Activated T-helper 1 cell treated with anti-CD3 and anti-CD28 coated beads, Interleukin-2, amount 50 U/mL, for 16 hours (primary cell): ENCODE measurements around the gene SEC24B.

ENCODE experiments used
- DNase-seq, 2 donors: peaks; one replicate each; pipeline ENCODE4 v3.0.0-alpha.2; 2020; ENCODE audit warnings: low read depth in 1 of 2, low spot score in 1 of 2

Gene SEC24B

GRCh38 chr4:109433205-109434006, at the start of gene SEC24B:
Gene SEC24B (plus strand): TSS chr4:109433815. CDS start chr4:109433870, 55 bp downstream.
- peak; percentile 80 to 81 for DNase-seq

GRCh38 chr4:109383823-109384222, 49.8 kb upstream of the SEC24B start:
- no peak for DNase-seq

DNA sequence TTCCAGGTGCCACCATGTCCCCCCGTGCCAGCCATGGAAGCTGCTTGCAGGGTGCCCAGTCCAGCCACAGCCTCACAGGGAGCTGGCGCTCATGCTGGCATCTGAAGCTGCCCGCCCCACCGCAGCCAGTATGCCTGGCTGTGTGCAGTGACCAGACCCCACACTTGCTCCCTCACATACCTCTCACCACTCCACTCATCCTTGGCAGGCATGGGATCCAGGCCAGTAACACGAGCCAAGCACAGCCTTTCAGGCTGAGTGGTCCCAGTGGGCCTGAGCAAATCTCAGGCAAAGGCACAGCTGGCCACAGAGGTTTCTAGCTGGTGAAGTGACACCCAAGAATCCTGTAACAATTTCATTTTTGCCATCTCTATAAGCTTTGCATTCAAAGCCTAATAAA, 48.4 kb upstream of the SEC24B start:
- no peak for DNase-seq

- no peak for DNase-seq
These were observed 44.1 kb upstream of the SEC24B start for GRCh38 chr4:109389369-109390114.

DNA sequence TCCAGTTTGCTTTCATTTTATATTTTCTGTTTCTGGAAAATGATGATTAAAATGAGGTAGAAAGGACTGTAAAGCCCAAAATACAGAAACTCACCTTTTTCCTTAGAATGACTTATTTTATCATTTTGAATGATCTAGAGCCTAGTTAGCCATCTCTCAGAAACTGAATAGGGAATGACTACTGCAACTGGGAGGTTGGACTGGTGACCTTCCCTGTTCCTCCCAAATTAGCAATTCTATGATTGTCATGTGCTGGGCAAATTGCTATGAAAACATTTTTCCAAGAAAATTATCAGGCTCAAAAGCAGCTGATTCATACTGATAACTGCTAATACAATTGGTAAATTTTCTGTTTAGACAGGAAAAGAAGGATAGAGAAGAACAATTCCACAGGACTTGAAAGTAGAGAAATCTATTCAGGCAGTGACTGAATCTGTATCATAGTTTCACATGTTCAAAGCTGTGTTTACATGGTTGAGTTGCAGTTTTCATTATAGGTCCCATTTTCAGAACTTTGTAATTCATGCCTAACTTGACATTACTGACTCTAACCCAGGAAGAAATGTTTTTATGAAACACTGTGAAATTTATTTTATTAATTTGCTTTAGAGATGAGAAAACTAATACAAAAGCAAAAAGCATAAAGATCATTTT, 43.4 kb upstream of the SEC24B start:
- DNase-seq = no peak

GRCh38 chr4:109395694-109396093, 37.9 kb upstream of the SEC24B start:
- no peak for DNase-seq

- DNase-seq = no peak
These were observed 34.7 kb upstream of the SEC24B start for GRCh38 chr4:109398928-109399327.

GRCh38 chr4:109406337-109406931, 27.2 kb upstream of the SEC24B start:
- no peak for DNase-seq

DNA sequence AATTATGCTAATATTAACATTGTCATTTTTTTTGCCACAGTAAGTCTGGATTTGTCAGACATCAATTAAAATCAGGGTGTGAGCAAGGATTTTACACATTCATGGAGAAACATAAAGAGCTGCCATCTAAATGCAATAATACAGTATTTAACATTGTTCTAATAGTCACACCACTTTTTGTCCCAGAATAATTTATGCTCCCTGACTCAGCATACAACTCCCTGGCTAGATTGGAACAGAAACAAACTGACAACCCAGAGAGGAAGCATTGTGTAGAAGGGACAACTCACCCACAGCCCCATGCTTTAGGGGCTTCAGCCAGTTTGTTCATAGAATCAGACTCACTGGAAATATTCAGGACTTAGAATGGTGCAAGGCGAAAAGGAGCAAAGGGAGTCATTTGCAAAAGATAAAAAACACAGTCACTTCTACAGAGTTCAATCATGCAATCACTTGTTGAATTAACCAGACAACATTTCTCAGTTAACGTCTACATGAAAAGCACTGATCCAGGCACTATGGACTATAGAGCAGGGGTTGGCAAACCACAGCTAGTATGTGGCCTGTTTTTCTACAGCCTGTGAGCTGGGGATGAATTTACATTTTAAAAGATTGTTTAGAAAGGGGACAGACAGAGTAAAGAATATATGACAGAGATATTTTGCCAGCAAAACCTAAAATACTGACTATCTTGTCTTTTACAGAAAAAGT, 26.4 kb upstream of the SEC24B start:
- no peak for DNase-seq

DNA sequence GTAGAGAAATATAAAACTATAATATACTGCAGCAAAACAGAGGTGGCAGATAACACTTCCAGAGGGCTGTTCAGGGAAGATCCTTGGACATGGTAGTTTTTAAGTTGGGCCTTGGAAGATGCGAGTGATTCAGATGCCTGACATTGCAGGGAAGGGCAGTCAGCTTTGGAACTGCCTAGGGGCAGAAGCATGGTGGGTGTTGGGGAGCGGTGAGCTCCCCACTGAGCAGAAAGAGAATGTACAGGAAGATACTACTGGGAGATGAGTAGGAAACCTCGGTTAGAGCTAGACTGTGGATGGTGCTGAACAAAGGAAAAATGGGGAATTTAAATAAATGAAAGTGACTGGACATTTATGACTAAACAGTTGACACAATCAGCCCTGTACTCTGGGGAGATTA, 24.9 kb upstream of the SEC24B start:
- no peak for DNase-seq

DNA sequence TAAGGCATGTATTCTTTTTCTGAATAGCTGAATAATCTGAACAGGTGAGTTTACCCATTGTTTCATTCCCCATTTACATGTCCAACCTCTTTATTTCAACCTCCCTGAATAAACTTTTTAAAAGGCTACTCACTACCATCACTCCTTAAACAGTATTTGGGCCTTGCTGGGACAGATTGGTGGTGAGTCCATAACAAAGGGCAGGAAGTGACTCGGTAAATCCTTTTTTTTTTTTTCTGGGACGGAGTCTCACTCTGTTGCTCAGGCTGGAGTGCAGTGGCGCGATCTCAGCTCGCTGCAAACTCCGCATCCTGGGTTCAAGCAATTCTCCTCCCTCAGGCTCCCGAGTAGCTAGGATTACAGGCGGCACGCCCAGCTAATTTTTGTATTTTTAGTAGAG, 23.4 kb upstream of the SEC24B start:
- DNase-seq = no peak

DNA sequence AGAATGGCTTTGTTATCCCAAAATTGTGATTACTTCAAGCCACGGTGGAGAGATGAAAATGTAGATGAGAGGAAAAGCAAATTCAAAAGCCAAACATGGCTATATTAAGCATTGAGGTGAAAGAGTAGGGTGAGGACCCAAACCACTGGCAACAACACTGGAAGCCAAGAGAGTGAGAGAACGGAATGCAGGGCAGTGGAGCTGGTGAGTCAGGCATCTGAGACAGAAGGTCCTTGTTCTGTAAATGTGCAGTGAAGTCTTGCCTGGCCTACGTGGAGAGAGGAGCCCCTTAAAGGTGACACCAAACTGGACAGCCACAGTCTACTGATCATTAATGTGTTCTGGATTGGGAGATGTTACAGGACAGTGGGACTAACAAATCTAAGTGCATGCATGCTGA, 22.8 kb upstream of the SEC24B start:
- DNase-seq = no peak

DNA sequence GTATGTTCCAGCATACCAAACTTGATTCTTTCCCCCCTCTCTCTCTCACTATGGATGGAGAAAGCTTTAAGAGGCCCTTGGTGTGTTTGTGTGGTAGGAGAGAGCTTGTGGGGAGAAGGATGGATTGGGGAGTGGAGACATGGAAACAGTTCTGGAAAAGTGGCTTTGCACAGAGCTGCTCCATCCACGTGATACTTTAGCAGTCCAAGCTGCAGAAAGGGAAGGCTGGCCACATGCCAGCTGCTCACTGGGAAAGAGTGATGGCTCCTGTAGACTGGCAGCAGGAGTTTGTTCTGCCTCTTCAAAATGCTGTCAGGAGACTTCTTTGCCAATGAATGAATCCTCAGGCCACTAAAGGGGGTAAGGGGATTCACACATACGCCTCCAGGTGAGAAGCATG, 21.7 kb upstream of the SEC24B start:
- DNase-seq = no peak

DNA sequence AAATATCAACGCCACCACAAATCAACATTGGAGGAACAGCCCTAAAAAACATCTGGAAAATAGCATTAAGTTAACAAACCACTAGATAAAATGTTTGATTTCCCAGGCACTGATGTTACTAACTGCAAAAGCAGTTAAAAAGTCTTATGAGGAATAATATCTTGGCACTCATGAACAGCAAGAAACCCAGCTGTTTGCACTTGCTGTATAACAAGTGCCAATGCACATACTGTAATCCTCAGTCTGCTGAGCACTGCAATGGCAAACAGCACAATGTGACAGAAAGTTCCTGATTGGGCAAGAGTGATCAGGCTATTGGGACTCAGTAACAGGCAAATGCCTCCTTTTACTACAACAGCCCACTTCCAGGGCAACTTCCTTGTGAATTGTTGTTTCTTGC, 20.8 kb upstream of the SEC24B start:
- no peak for DNase-seq

DNA sequence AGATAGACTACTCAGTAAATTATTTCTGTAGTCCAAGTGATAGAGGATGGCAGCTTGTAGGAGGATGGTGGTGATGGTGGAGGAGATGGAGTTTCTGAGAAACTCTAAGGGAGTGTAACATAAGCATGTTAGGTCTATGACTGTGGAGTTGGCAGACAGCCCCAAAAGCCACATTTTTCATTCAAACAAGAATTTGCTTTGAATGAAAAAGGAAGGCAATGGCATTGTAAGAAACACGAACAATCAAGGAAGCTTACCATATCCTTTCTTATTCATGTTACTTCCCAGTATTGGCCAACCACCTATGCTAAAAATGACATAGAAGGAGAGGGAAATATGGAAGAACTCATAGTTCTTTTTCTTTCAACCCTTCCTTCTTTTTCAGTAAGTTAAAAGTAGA, 18.7 kb upstream of the SEC24B start:
- DNase-seq = no peak

DNA sequence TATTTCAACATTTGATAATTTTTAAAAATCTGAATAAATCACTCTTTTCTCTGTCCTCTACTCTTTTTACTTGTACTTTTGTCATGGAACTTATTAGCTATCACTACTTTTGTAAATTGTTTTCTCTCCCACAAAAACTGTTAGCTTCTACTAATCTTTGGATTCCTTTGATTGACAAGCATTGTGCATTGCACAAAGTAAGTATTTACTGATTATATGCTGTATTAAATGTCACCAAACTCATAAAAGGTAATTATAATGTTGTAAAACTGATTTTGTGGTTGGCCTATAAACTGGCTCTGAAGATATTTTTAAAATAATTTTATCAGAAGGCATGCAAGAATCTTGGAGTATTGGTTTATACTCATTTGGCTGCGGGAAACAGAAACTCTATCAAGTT, 15.0 kb upstream of the SEC24B start:
- DNase-seq = no peak

GRCh38 chr4:109419679-109420078, 13.9 kb upstream of the SEC24B start:
- DNase-seq = no peak

DNA sequence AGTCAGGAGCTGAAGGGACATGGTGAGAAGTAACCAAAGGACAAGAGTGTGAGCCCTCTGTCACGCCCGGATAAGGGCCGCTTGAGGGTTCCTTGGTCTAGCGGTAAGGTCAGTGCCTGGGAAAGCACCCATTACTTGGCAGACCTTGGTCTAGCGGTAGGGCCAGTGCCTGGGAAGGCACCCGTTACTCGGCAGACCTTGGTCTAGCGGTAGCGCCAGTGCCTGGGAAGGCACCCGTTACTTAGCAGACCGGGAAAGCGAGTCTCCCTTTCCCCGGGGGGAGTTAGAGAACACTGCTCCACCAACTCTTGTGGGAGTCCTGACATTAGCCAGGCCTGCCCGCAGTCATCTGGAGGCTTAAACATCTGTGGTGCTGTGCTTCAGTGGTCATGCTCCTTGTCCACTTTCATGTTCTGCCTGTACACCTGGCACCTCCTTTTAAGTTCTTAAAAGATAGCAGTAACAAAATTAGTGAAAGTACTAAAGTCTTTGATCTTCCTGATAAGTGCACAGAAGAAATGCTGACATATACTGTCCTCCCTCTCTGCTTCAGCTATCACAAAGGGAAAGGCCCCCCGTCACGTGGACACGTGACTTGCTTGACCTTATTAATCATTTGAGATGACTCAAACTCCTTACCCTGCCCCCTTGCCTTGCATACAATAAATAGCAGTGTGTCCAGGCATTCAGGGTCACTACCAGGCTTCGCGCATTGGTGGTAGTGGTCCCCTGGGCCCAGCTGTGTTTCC, 9.3 kb upstream of the SEC24B start:
- no peak for DNase-seq

- no peak for DNase-seq
These were observed 8.2 kb upstream of the SEC24B start for GRCh38 chr4:109425405-109425804.

GRCh38 chr4:109429545-109429944, 4.1 kb upstream of the SEC24B start:
- no peak for DNase-seq
